Measurements from ENCODE around the gene SAMD9. TPM values are rescaled to one million over a fixed set of nuclear protein-coding genes. Genes with fewer than 3 reads are reported as not detected.
"Not testable (repeated sequence)": the region's sequence is repeated elsewhere in the genome, so short reads cannot be mapped to it uniquely, and the experiment has no call there.

SAMD9 gene
- total RNA-seq, 4 donors from 2014 or later: 0.89 to 1.7 (median 1.5) TPM

GRCh38 chr7:93133005-93133404, 15.2 kb upstream of the SAMD9 start:
- ATAC-seq: no peak
- H3K27ac ChIP-seq: no peak overlapping the region
- intact Hi-C loops (cut with DNase I; ENCODE audit: low total_unique reads): no loop called here
- no peak for DNase-seq
- peaks cover 0 to 15% (median 0%) of the 10 kb centered on the region in 3 donors for H3K9me3 ChIP-seq
- no peak overlapping the region for H3K4me3 ChIP-seq
- no peaks in the 10 kb centered on the region for H3K27me3 ChIP-seq
- peaks cover 0 to 25% of the 10 kb centered on the region in 2 donors for H3K36me3 ChIP-seq
- no peaks in the 10 kb centered on the region for H3K4me1 ChIP-seq
- TF ChIP-seq POLR2A (IDR thresholded peaks at IDR 0.05) (no peak), CTCF (IDR thresholded peaks at IDR 0.05 in 4 of 5, conservative IDR thresholded peaks at IDR 0.05 in 1 of 5) (no peak)
- in situ Hi-C loops (cut with MboI; ENCODE audit: low sequenced_read_pairs in 4 of 4): no loop called here

- Histone ChIP-seq H3K9me3 (peaks cover 0 to 15% (median under 1%) of the 10 kb centered on the region in 3 donors), H3K36me3 (peaks cover 0 to 22% of the 10 kb centered on the region in 2 donors), H3K27ac (no peak overlapping the region), H3K27me3 (no peaks in the 10 kb centered on the region), H3K4me3 (no peak overlapping the region), H3K4me1 (no peaks in the 10 kb centered on the region)
- in situ Hi-C loops (cut with MboI; ENCODE audit: low sequenced_read_pairs in 4 of 4): no loop called here
- no peak for ATAC-seq
- TF ChIP-seq POLR2A (IDR thresholded peaks at IDR 0.05) (no peak), CTCF (IDR thresholded peaks at IDR 0.05 in 4 of 5, conservative IDR thresholded peaks at IDR 0.05 in 1 of 5) (no peak)
- DNase-seq: no peak
- intact Hi-C loops (cut with DNase I; ENCODE audit: low total_unique reads): no loop called here
Observed at GRCh38 chr7:93132216-93132615, 14.4 kb upstream of the SAMD9 start.

GRCh38 chr7:93126954-93127353, 9.2 kb upstream of the SAMD9 start:
- ATAC-seq; DNase-seq; H3K27me3 ChIP-seq; H3K27ac ChIP-seq; H3K4me1 ChIP-seq; intact Hi-C loops (cut with DNase I; ENCODE audit: low total_unique reads); H3K36me3 ChIP-seq; in situ Hi-C loops (cut with MboI; ENCODE audit: low sequenced_read_pairs in 4 of 4); H3K4me3 ChIP-seq; H3K9me3 ChIP-seq: not testable (repeated sequence)

- H3K4me3 ChIP-seq; intact Hi-C loops (cut with DNase I; ENCODE audit: low total_unique reads); DNase-seq; in situ Hi-C loops (cut with MboI; ENCODE audit: low sequenced_read_pairs in 4 of 4); H3K27ac ChIP-seq; ATAC-seq; H3K9me3 ChIP-seq; H3K27me3 ChIP-seq; H3K36me3 ChIP-seq; H3K4me1 ChIP-seq: not testable (repeated sequence)
Observed at GRCh38 chr7:93123532-93123931, 5.8 kb upstream of the SAMD9 start.

GRCh38 chr7:93120592-93121549, 3.1 kb upstream of the SAMD9 start:
- ATAC-seq (no peak), DNase-seq (no peak)
- Histone ChIP-seq H3K4me1 (peaks cover 0 to 4% of the 10 kb centered on the region in 2 donors), H3K27ac (no peak overlapping the region), H3K36me3 (no peaks in the 10 kb centered on the region), H3K9me3 (no peaks in the 10 kb centered on the region), H3K4me3 (no peak overlapping the region), H3K27me3 (no peaks in the 10 kb centered on the region)
- no peak for TF ChIP-seq CTCF (IDR thresholded peaks at IDR 0.05 in 4 of 5, conservative IDR thresholded peaks at IDR 0.05 in 1 of 5)
- no peak for TF ChIP-seq POLR2A (IDR thresholded peaks at IDR 0.05)
- intact Hi-C loops (cut with DNase I; ENCODE audit: low total_unique reads): no loop called here
- in situ Hi-C loops (cut with MboI; ENCODE audit: low sequenced_read_pairs in 4 of 4): no loop called here

Data from gastrocnemius medialis (tissue), 4 donors.